ENCODE measurements around the gene TNFRSF19. TPM values are rescaled to one million over a fixed set of nuclear protein-coding genes. Genes with fewer than 3 reads are reported as not detected.

Gene TNFRSF19
- total RNA-seq, 3 donors from 2014 or later (not counting 1 experiment from before 2014, with no cell fraction given), result 0.07 to 0.60 (median 0.36) TPM

GRCh38 chr13:23678795-23679194 is 108.6 kb downstream of the TNFRSF19 start:
- no peak for TF ChIP-seq CTCF (IDR thresholded peaks at IDR 0.05)
- Mint-ChIP-seq H3K27me3 (ENCODE audit: low read depth in 2 of 2) (peaks cover 19 to 27% of the 10 kb centered on the region in 2 donors), H3K36me3 (no peaks in the 10 kb centered on the region), H3K9me3 (no peaks in the 10 kb centered on the region), H3K4me1 (peaks cover 0 to 6% of the 10 kb centered on the region in 2 donors), H3K4me3 (no peak overlapping the region), H3K27ac (no peak overlapping the region)
- no peaks in the 10 kb centered on the region for H3K9me3 ChIP-seq (ENCODE audit: control insufficient read depth, insufficient read depth, low read length)
- no peaks in the 10 kb centered on the region for H3K4me1 ChIP-seq (ENCODE audit: control insufficient read depth, insufficient read depth, low read length)
- 60% methylated on average over 2 of the region's 2 CpGs for whole genome bisulfite sequencing (ENCODE audit: insufficient coverage)
- no peak overlapping the region for H3K27ac ChIP-seq (ENCODE audit: low read length)
- intact Hi-C loops (cut with micrococcal nuclease), result no loop called here
- no peak for ATAC-seq
- no peak for DNase-seq
- no peaks in the 10 kb centered on the region for H3K36me3 ChIP-seq (ENCODE audit: control insufficient read depth, insufficient read depth, low read length)
- H3K27me3 ChIP-seq (ENCODE audit: control insufficient read depth, insufficient read depth, low read length), result peaks cover 8% of the 10 kb centered on the region
- H3K4me3 ChIP-seq (ENCODE audit: low read length), result no peak overlapping the region

- ATAC-seq, result no peak
- no peaks in the 10 kb centered on the region for H3K9me3 Mint-ChIP-seq
- intact Hi-C loops (cut with micrococcal nuclease), result no loop called here
- 84% methylated on average over 2 of the region's 2 CpGs for WGBS (ENCODE audit: insufficient coverage)
- peaks cover under 1% of the 10 kb centered on the region for H3K36me3 Mint-ChIP-seq
- Histone ChIP-seq H3K27me3 (ENCODE audit: control insufficient read depth, insufficient read depth, low read length) (peaks cover 8% of the 10 kb centered on the region), H3K36me3 (ENCODE audit: control insufficient read depth, insufficient read depth, low read length) (no peaks in the 10 kb centered on the region), H3K9me3 (ENCODE audit: control insufficient read depth, insufficient read depth, low read length) (no peaks in the 10 kb centered on the region), H3K4me3 (ENCODE audit: low read length) (no peak overlapping the region), H3K4me1 (ENCODE audit: control insufficient read depth, insufficient read depth, low read length) (no peaks in the 10 kb centered on the region), H3K27ac (ENCODE audit: low read length) (no peak overlapping the region)
- TF ChIP-seq CTCF (IDR thresholded peaks at IDR 0.05), result no peak
- DNase-seq, result peak in 1 of 2 donors; percentile 10
- no peak overlapping the region for H3K27ac Mint-ChIP-seq
- H3K4me3 Mint-ChIP-seq, result no peak overlapping the region
- H3K4me1 Mint-ChIP-seq, result peaks cover 0 to 6% of the 10 kb centered on the region in 2 donors
- peaks cover 17 to 26% of the 10 kb centered on the region in 2 donors for H3K27me3 Mint-ChIP-seq (ENCODE audit: low read depth in 2 of 2)
These were observed 109.0 kb downstream of the TNFRSF19 start for GRCh38 chr13:23679220-23679619.

- peaks cover 12 to 14% of the 10 kb centered on the region in 2 donors for H3K27me3 Mint-ChIP-seq (ENCODE audit: low read depth in 2 of 2)
- peaks cover 6% of the 10 kb centered on the region for H3K36me3 Mint-ChIP-seq
- H3K4me1 ChIP-seq (ENCODE audit: control insufficient read depth, insufficient read depth, low read length), result no peaks in the 10 kb centered on the region
- H3K36me3 ChIP-seq (ENCODE audit: control insufficient read depth, insufficient read depth, low read length), result no peaks in the 10 kb centered on the region
- no peaks in the 10 kb centered on the region for H3K27me3 ChIP-seq (ENCODE audit: control insufficient read depth, insufficient read depth, low read length)
- ATAC-seq (no peak), DNase-seq (no peak)
- H3K27ac ChIP-seq (ENCODE audit: low read length), result no peak overlapping the region
- H3K4me3 Mint-ChIP-seq, result no peak overlapping the region
- WGBS (ENCODE audit: insufficient coverage), result 90% methylated on average over 10 of the region's 10 CpGs
- H3K27ac Mint-ChIP-seq, result no peak overlapping the region
- no peak overlapping the region for H3K4me3 ChIP-seq (ENCODE audit: low read length)
- no peaks in the 10 kb centered on the region for H3K9me3 Mint-ChIP-seq
- H3K4me1 Mint-ChIP-seq, result peaks cover 0 to 6% of the 10 kb centered on the region in 2 donors
- H3K9me3 ChIP-seq (ENCODE audit: control insufficient read depth, insufficient read depth, low read length), result no peaks in the 10 kb centered on the region
- intact Hi-C loops (cut with micrococcal nuclease), result no loop called here
- no peak for TF ChIP-seq CTCF (IDR thresholded peaks at IDR 0.05)
These were observed 110.8 kb downstream of the TNFRSF19 start for GRCh38 chr13:23680845-23681669.
